HG03025 (cell line): ENCODE measurements around the gene ZBTB11.
"Not testable (repeated sequence)": the region's sequence is repeated elsewhere in the genome, so short reads cannot be mapped to it uniquely, and the experiment has no call there.

Experiments
- ATAC-seq: cut with Tn5 transposase; IDR thresholded peaks from one replicate; pipeline ENCODE4 v1.9.1; 2021; ENCODE audit warnings: mild to moderate bottlenecking, moderate library complexity; ENCODE audit not compliant: unreplicated experiment, low FRiP score

The ZBTB11 gene

GRCh38 chr3:101676765-101677435 lies at the start of gene ZBTB11:
ZBTB11 (minus strand) TSS chr3:101677132; CDS start chr3:101676914, 218 bp downstream.
- peak; percentile 78 for ATAC-seq

GRCh38 chr3:101725890-101726275 lies 49.0 kb upstream of the ZBTB11 start:
- no peak for ATAC-seq

GRCh38 chr3:101725194-101725889 lies 48.4 kb upstream of the ZBTB11 start:
- ATAC-seq = peak; percentile 27

- ATAC-seq = peak; percentile 93
Measured at GRCh38 chr3:101724329-101725193, 47.6 kb upstream of the ZBTB11 start, which contains the start of gene CEP97. CEP97 (plus strand) TSS chr3:101724614; CDS start chr3:101724677, 63 bp downstream.

- ATAC-seq = peak; percentile 51
Measured at GRCh38 chr3:101722394-101723173, 45.7 kb upstream of the ZBTB11 start.

- no peak for ATAC-seq
Measured at GRCh38 chr3:101720851-101721840, 44.2 kb upstream of the ZBTB11 start.

GRCh38 chr3:101719604-101720185 lies 42.8 kb upstream of the ZBTB11 start:
- no peak for ATAC-seq

GRCh38 chr3:101718455-101718854 lies 41.5 kb upstream of the ZBTB11 start:
- no peak for ATAC-seq

GRCh38 chr3:101709126-101709525 lies 32.2 kb upstream of the ZBTB11 start:
- no peak for ATAC-seq

- not testable (repeated sequence) for ATAC-seq
Measured at GRCh38 chr3:101704639-101705038, 27.7 kb upstream of the ZBTB11 start.

GRCh38 chr3:101703169-101703568 lies 26.2 kb upstream of the ZBTB11 start:
- ATAC-seq = no peak

GRCh38 chr3:101702726-101703125 lies 25.8 kb upstream of the ZBTB11 start:
- ATAC-seq = no peak

- ATAC-seq = no peak
Measured at GRCh38 chr3:101701696-101702634, 25.0 kb upstream of the ZBTB11 start.

- no peak for ATAC-seq
Measured at GRCh38 chr3:101695779-101696372, 18.9 kb upstream of the ZBTB11 start.

- ATAC-seq = not testable (repeated sequence)
Measured at GRCh38 chr3:101694836-101695235, 17.9 kb upstream of the ZBTB11 start.

- peak; percentile 64 for ATAC-seq
Measured at GRCh38 chr3:101693540-101693939, 16.6 kb upstream of the ZBTB11 start.
